Mesenchymal stem cell (in vitro differentiated cells and primary cell): Measurements from ENCODE around the gene SLC5A3.
A peak's percentile ranks its signal among the peaks of the same experiment; 100 is the strongest.

Experiments
- DNase-seq: peaks from one replicate; pipeline ENCODE4 v3.0.0-alpha.2; 2013
- H2AFZ ChIP-seq: one replicate; pipeline ENCODE4 v1.6.1; 2013; ENCODE audit warnings: low read depth, mild to moderate bottlenecking, control low read depth, inconsistent platforms, low read length, moderate library complexity
- H2AK5ac ChIP-seq: 2 replicates; pipeline ENCODE4 v1.6.1; 2013; ENCODE audit warnings: low read length, moderate library complexity, mild to moderate bottlenecking, inconsistent platforms; ENCODE audit not compliant: severe bottlenecking
- H2BK120ac ChIP-seq: one replicate; pipeline ENCODE4 v1.6.1; 2013; ENCODE audit warnings: low read depth, mild to moderate bottlenecking, inconsistent platforms, low read length, moderate library complexity
- H2BK12ac ChIP-seq, 2 experiments: one replicate each; pipeline ENCODE4 v1.6.1; 2013; ENCODE audit warnings: inconsistent platforms in 2 of 2, low read length in 2 of 2, mild to moderate bottlenecking in 2 of 2, moderate library complexity in 2 of 2, control low read depth in 1 of 2
- H2BK15ac ChIP-seq: one replicate; pipeline ENCODE4 v1.6.1; 2013; ENCODE audit warnings: mild to moderate bottlenecking, low read depth, inconsistent platforms; ENCODE audit not compliant: poor library complexity, severe bottlenecking
- H2BK5ac ChIP-seq: 2 replicates; pipeline ENCODE4 v1.6.1; 2013; ENCODE audit warnings: low read depth, mild to moderate bottlenecking, low read length, control low read depth, inconsistent platforms; ENCODE audit not compliant: poor library complexity, severe bottlenecking
- H3K14ac ChIP-seq, 2 experiments: one replicate each; pipeline ENCODE4 v1.6.1; 2013; ENCODE audit warnings: inconsistent platforms in 2 of 2, low read length in 2 of 2, control low read depth in 1 of 2, mild to moderate bottlenecking in 1 of 2, moderate library complexity in 1 of 2
- H3K18ac ChIP-seq, 2 experiments: one replicate each; pipeline ENCODE4 v1.6.1; 2013; ENCODE audit warnings: inconsistent platforms in 2 of 2, low read length in 2 of 2, control low read depth in 1 of 2, low read depth in 1 of 2, mild to moderate bottlenecking in 1 of 2
- H3K23ac ChIP-seq, 2 experiments: one replicate each; pipeline ENCODE4 v1.6.1; 2013; ENCODE audit warnings: inconsistent platforms in 2 of 2, low read length in 2 of 2, mild to moderate bottlenecking in 2 of 2, moderate library complexity in 2 of 2, control low read depth in 1 of 2
- H3K27ac ChIP-seq: 2 replicates; pipeline ENCODE4 v1.5.1; 2013; ENCODE audit warnings: mild to moderate bottlenecking, moderate library complexity, low read length, control low read depth, inconsistent platforms; ENCODE audit not compliant: poor library complexity, severe bottlenecking
- H3K27me3 ChIP-seq, 2 experiments: 2 replicates each; pipeline versions ENCODE4 v1.6.1 to v1.7.0; 2013; ENCODE audit warnings: low read length in 2 of 2, mild to moderate bottlenecking in 2 of 2, moderate library complexity in 2 of 2, control low read depth in 1 of 2, inconsistent platforms in 1 of 2; ENCODE audit not compliant: control insufficient read depth in 1 of 2, insufficient read depth in 1 of 2
- H3K36me3 ChIP-seq, 2 experiments: 2 replicates each; pipeline versions ENCODE4 v1.6.1 to v1.7.0; 2013; ENCODE audit warnings: low read length in 2 of 2, control low read depth in 1 of 2, inconsistent platforms in 1 of 2, low read depth in 1 of 2, mild to moderate bottlenecking in 1 of 2; ENCODE audit not compliant: insufficient read depth in 2 of 2, control insufficient read depth in 1 of 2
- H3K4ac ChIP-seq, 2 experiments: one replicate each; pipeline ENCODE4 v1.6.1; 2013; ENCODE audit warnings: inconsistent platforms in 2 of 2, low read length in 2 of 2, mild to moderate bottlenecking in 2 of 2, moderate library complexity in 2 of 2, control low read depth in 1 of 2, low read depth in 1 of 2
- H3K4me1 ChIP-seq: 2 replicates; pipeline ENCODE4 v1.6.1; 2013; ENCODE audit warnings: low read depth, low read length, control low read depth; ENCODE audit not compliant: control insufficient read depth, insufficient read depth
- H3K4me2 ChIP-seq: 2 replicates; pipeline ENCODE4 v1.6.1; 2013; ENCODE audit warnings: low read length, mild to moderate bottlenecking, inconsistent platforms; ENCODE audit not compliant: poor library complexity, severe bottlenecking
- H3K4me3 ChIP-seq, 2 experiments: 2 replicates each; pipeline versions ENCODE4 v1.5.1 to v1.7.0; 2013; ENCODE audit warnings: low read length in 2 of 2, mild to moderate bottlenecking in 2 of 2, control low read depth in 1 of 2, low read depth in 1 of 2; ENCODE audit not compliant: insufficient read depth in 1 of 2
- H3K79me1 ChIP-seq: replicated peaks from 2 replicates; pipeline ENCODE4 v1.6.1; 2013; ENCODE audit warnings: mild to moderate bottlenecking, control low read depth, low read length, inconsistent platforms; ENCODE audit not compliant: poor library complexity, severe bottlenecking
- H3K9ac ChIP-seq: 2 replicates; pipeline ENCODE4 v1.7.0; 2013; ENCODE audit warnings: mild to moderate bottlenecking, low read length, moderate library complexity
- H3K9me3 ChIP-seq: 2 replicates; pipeline ENCODE4 v1.7.0; 2013; ENCODE audit warnings: mild to moderate bottlenecking, low read length; ENCODE audit not compliant: control insufficient read depth
- H4K8ac ChIP-seq: one replicate; pipeline ENCODE4 v1.6.1; 2013; ENCODE audit warnings: inconsistent platforms, mild to moderate bottlenecking, low read length, moderate library complexity
- H4K91ac ChIP-seq: one replicate; pipeline ENCODE4 v1.6.1; 2013; ENCODE audit warnings: mild to moderate bottlenecking, low read length, inconsistent platforms
- WGBS: methylation state at CpG from one replicate; pipeline ENCODE4 v1.1.7; 2013; ENCODE audit warnings: mixed read lengths; 5-methylcytosine and 5-hydroxymethylcytosine counted together

The SLC5A3 gene

DNA sequence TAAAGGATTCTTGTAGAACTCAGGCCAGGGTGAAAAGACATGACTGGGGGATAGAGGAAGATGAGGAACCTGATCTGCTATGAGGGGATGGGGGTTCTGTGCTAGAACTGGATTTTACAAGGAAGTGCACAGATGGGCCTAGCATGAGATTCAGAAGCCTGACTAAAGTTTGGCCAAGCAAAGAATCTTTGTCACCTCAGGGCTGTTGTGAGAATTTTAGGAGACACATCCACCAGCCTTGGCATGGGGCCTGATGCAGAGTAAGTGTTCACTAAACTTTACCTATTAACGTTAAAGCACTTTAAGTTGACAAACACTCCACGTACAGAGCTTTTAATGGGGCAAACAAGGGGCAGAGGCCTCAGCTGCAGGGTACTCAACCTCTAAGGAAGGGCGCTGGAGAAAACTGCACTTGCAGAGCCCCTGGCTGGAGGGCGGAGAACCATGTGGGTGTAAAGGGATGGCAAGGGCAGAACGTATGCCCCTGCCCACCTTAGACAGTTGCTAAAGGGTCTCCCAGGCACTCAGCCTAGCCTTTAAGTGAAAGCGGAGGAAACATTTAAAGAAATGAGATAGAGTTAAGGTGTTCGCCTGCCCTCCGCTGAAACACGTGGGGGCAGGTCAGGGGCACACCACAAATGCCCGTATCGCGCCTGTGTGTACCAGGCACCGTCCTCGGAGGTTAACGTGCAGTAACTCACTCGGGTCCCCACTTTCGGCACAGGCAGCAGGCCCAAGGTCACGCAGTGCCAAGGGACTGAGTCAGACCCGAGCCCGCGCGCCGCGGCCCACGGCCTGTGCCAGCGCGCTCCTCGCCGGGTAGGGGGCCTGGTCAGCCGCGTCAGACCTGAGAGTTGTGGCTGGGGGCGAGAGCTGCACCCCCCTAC is 990 bp upstream of the SLC5A3 start:
- Histone ChIP-seq H3K9me3 (no peaks in the 10 kb centered on the region), H3K4me2 (peak overlapping the region; percentile 88), H3K27me3 (no peaks in the 10 kb centered on the region), H3K4ac (peak overlapping the region; percentile 88 to 90), H2BK15ac (peak overlapping the region; percentile 80), H2BK120ac (peak overlapping the region; percentile 85), H4K91ac (peak overlapping the region; percentile 97), H4K8ac (peak overlapping the region; percentile 98), H3K36me3 (peaks cover 0 to 32% of the 10 kb centered on the region in 2 experiments), H3K9ac (peak overlapping the region; percentile 72), H3K4me1 (peaks cover 10% of the 10 kb centered on the region), H2AK5ac (peak overlapping the region; percentile 29), H2BK12ac (peak overlapping the region; percentile 18 to 19), H2BK5ac (peak overlapping the region; percentile 86), H3K23ac (no peak overlapping the region), H3K14ac (peak overlapping the region in 1 of 2 experiments; percentile 68), H2AFZ (peak overlapping the region; percentile 74), H3K4me3 (peak overlapping the region; percentile 65 to 68), H3K79me1 (no peaks in the 10 kb centered on the region), H3K18ac (peak overlapping the region; percentile 91 to 97), H3K27ac (no peak overlapping the region)
- WGBS, result 59% methylated on average over 31 of the region's 32 CpGs
- no peak for DNase-seq

DNA sequence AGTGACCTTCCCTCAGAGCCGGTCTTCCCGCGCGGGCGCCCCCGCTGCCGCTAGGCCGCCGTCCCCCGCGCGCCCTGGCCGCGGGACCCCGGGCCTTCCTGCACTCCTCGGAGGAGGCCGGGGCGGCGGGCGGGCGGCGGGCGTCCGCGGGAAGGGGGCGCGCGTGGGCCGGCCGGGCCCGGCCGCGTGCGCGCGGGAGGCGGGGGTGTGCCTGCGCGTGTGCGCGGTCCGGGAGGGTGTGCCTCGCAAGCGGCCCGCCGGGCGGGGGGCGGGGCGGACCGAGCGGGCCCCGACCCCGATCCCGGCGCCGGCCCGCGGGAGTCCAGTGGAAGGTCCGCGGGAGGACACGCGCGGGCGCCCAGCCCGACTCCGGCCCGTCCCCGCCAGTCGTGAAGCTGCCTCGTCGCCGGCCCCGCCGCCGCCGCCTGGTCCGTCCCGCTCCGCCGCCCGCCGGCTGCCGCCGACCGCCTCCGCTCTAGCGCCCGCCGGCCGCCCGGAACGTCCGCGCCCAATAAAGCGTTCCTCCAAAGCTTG is 438 bp downstream of the SLC5A3 start:
- Histone ChIP-seq H3K23ac (peak overlapping the region in 1 of 2 experiments; percentile 89), H2BK12ac (peak overlapping the region in 1 of 2 experiments; percentile 63), H3K4me1 (peaks cover 10% of the 10 kb centered on the region), H3K4me2 (peak overlapping the region; percentile 85), H3K14ac (peak overlapping the region in 1 of 2 experiments; percentile 89), H4K8ac (no peak overlapping the region), H3K27me3 (no peaks in the 10 kb centered on the region), H2AFZ (peak overlapping the region; percentile 51), H3K4ac (peak overlapping the region; percentile 67 to 100), H3K4me3 (peak overlapping the region; percentile 87 to 93), H3K9ac (peak overlapping the region; percentile 99), H4K91ac (no peak overlapping the region), H2AK5ac (no peak overlapping the region), H3K79me1 (no peaks in the 10 kb centered on the region), H2BK120ac (peak overlapping the region; percentile 52), H2BK15ac (peak overlapping the region; percentile 84), H3K27ac (peak overlapping the region; percentile 80), H3K18ac (peak overlapping the region; percentile 84 to 94), H3K9me3 (no peaks in the 10 kb centered on the region), H2BK5ac (no peak overlapping the region), H3K36me3 (peaks cover 0 to 46% of the 10 kb centered on the region in 2 experiments)
- DNase-seq, result no peak
- under 1% methylated on average over 38 of the region's 95 CpGs for WGBS

DNA sequence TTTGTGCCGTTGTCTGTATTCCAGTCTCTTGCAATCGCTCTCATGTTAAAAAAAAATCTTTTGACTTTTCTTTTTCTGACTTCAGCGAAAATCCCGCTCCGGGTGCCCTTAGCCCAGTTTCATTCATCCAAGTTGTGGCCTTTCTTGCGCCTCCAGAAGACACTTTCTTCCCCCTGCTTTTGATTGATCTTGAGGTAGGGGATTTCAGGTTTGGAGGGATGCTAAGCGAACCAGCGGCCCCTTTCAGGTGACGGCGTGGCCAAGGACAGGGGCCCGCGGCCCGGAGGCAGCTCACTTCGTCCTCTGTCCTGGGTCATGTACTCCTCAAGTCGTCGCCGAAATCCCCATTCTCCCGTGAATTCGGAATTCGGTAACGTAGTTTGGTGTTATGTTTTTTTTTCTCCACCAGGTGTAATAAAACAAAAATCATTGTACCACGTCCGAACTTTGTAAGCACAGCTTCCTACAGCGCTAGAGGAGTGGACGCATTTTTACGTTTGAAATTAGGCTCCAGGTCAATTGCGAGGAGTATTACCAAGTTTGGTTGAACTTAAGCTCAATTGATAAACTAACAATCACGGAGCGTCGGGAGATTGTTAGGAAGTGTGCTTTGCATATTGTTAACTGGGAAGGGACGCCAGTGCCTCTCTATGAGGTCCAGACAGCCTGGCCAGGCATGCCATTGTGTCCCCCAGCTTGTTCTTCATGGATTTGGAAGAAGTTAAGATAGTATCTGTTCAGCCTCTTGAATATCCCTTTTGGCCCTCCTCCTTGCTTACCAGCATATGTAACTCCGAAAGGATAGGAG is 1.1 kb downstream of the SLC5A3 start:
- peaks cover 10% of the 10 kb centered on the region for H3K4me1 ChIP-seq
- no peak overlapping the region for H2BK5ac ChIP-seq
- H2BK12ac ChIP-seq, result peak overlapping the region in 1 of 2 experiments; percentile 63
- H2BK15ac ChIP-seq, result no peak overlapping the region
- H4K8ac ChIP-seq, result no peak overlapping the region
- H2BK120ac ChIP-seq, result peak overlapping the region; percentile 52
- peak overlapping the region in 1 of 2 experiments; percentile 94 for H3K18ac ChIP-seq
- H2AK5ac ChIP-seq, result no peak overlapping the region
- H3K27me3 ChIP-seq, result no peaks in the 10 kb centered on the region
- peaks cover 0 to 51% of the 10 kb centered on the region in 2 experiments for H3K36me3 ChIP-seq
- H3K9me3 ChIP-seq, result no peaks in the 10 kb centered on the region
- peak; percentile 22 for DNase-seq
- peak overlapping the region; percentile 85 for H3K4me2 ChIP-seq
- H3K23ac ChIP-seq, result peak overlapping the region in 1 of 2 experiments; percentile 89
- H3K14ac ChIP-seq, result peak overlapping the region in 1 of 2 experiments; percentile 41
- peak overlapping the region in 1 of 2 experiments; percentile 67 for H3K4ac ChIP-seq
- H4K91ac ChIP-seq, result no peak overlapping the region
- no peaks in the 10 kb centered on the region for H3K79me1 ChIP-seq
- peak overlapping the region; percentile 87 to 93 for H3K4me3 ChIP-seq
- H3K27ac ChIP-seq, result peak overlapping the region; percentile 33
- peak overlapping the region; percentile 99 for H3K9ac ChIP-seq
- H2AFZ ChIP-seq, result peak overlapping the region; percentile 27
- under 1% methylated on average over 28 of the region's 32 CpGs for WGBS
